Stomach smooth muscle (tissue), 2 donors: ENCODE data around the gene FEN1.

Experiments used
- H3K27ac ChIP-seq: one replicate; pipeline ENCODE4 v1.7.0; 2013; ENCODE audit warnings: mild to moderate bottlenecking, low read length, inconsistent platforms
- H3K27me3 ChIP-seq, 2 donors: one replicate each; pipeline ENCODE4 v1.7.0; 2013; ENCODE audit warnings: low read length in 2 of 2; ENCODE audit not compliant: insufficient read depth in 2 of 2, control insufficient read depth in 1 of 2
- H3K36me3 ChIP-seq, 2 donors: one replicate each; pipeline ENCODE4 v1.7.0; 2013; ENCODE audit warnings: low read length in 2 of 2; ENCODE audit not compliant: control insufficient read depth in 2 of 2, insufficient read depth in 2 of 2
- H3K4me1 ChIP-seq: one replicate; pipeline ENCODE4 v1.7.0; 2013; ENCODE audit warnings: low read length; ENCODE audit not compliant: control insufficient read depth, insufficient read depth
- H3K4me3 ChIP-seq, 2 donors: one replicate each; pipeline ENCODE4 v1.7.0; 2013; ENCODE audit warnings: low read length in 2 of 2
- H3K9ac ChIP-seq, 2 donors: one replicate each; pipeline ENCODE4 v1.7.0; 2013; ENCODE audit warnings: low read length in 2 of 2, mild to moderate bottlenecking in 1 of 2
- H3K9me3 ChIP-seq, 2 donors: one replicate each; pipeline ENCODE4 v1.7.0; 2013; ENCODE audit warnings: low read length in 2 of 2; ENCODE audit not compliant: control insufficient read depth in 2 of 2
- donor health status: healthy.
- donor health status: Pancreatic carcinoma.

Gene FEN1

GRCh38 chr11:61828379-61828628 lies 35.6 kb downstream of the FEN1 start:
- Histone ChIP-seq H3K27ac (peak overlapping the region; percentile 55), H3K27me3 (peaks cover 16 to 17% of the 10 kb centered on the region in 2 donors), H3K4me1 (peaks cover 35% of the 10 kb centered on the region)

GRCh38 chr11:61828629-61829407 lies 36.1 kb downstream of the FEN1 start:
- H3K9me3 ChIP-seq, result no peaks in the 10 kb centered on the region
- peak overlapping the region; percentile 58 to 78 for H3K4me3 ChIP-seq
- H3K36me3 ChIP-seq, result no peaks in the 10 kb centered on the region
- H3K4me1 ChIP-seq, result peaks cover 35% of the 10 kb centered on the region
- peak overlapping the region; percentile 55 for H3K27ac ChIP-seq
- peak overlapping the region; percentile 42 to 63 for H3K9ac ChIP-seq
- H3K27me3 ChIP-seq, result peaks cover 16 to 17% of the 10 kb centered on the region in 2 donors

More at GRCh38 chr11:61828379-61828628, 35.6 kb downstream of the FEN1 start:
- H3K4me3 ChIP-seq, result peak overlapping the region; percentile 58 to 78
- H3K9ac ChIP-seq, result peak overlapping the region; percentile 42 to 63
- H3K9me3 ChIP-seq, result no peaks in the 10 kb centered on the region
- no peaks in the 10 kb centered on the region for H3K36me3 ChIP-seq

- H3K4me3 ChIP-seq, result peak overlapping the region in 1 of 2 donors; percentile 78
- H3K9me3 ChIP-seq, result no peaks in the 10 kb centered on the region
- H3K36me3 ChIP-seq, result no peaks in the 10 kb centered on the region
- H3K27me3 ChIP-seq, result peaks cover 16 to 17% of the 10 kb centered on the region in 2 donors
- H3K9ac ChIP-seq, result peak overlapping the region in 1 of 2 donors; percentile 63
- peak overlapping the region; percentile 24 for H3K27ac ChIP-seq
- H3K4me1 ChIP-seq, result peaks cover 35% of the 10 kb centered on the region
Observed at GRCh38 chr11:61829806-61830205, 37.1 kb downstream of the FEN1 start.

GRCh38 chr11:61830237-61831105 lies 37.8 kb downstream of the FEN1 start:
- no peaks in the 10 kb centered on the region for H3K36me3 ChIP-seq
- H3K9me3 ChIP-seq, result no peaks in the 10 kb centered on the region
- H3K27me3 ChIP-seq, result peaks cover 16 to 17% of the 10 kb centered on the region in 2 donors
- peak overlapping the region; percentile 49 for H3K27ac ChIP-seq
- peak overlapping the region in 1 of 2 donors; percentile 78 for H3K4me3 ChIP-seq
- H3K4me1 ChIP-seq, result peaks cover 39% of the 10 kb centered on the region
- no peak overlapping the region for H3K9ac ChIP-seq

GRCh38 chr11:61832207-61832606 lies 39.5 kb downstream of the FEN1 start:
- H3K27me3 ChIP-seq, result peaks cover 12 to 17% of the 10 kb centered on the region in 2 donors
- no peak overlapping the region for H3K4me3 ChIP-seq
- H3K4me1 ChIP-seq, result peaks cover 34% of the 10 kb centered on the region
- no peak overlapping the region for H3K27ac ChIP-seq
- no peaks in the 10 kb centered on the region for H3K36me3 ChIP-seq
- H3K9ac ChIP-seq, result no peak overlapping the region
- no peaks in the 10 kb centered on the region for H3K9me3 ChIP-seq

- Histone ChIP-seq H3K36me3 (no peaks in the 10 kb centered on the region), H3K27ac (no peak overlapping the region), H3K4me1 (peaks cover 28% of the 10 kb centered on the region), H3K9me3 (no peaks in the 10 kb centered on the region), H3K27me3 (peaks cover 12 to 16% of the 10 kb centered on the region in 2 donors), H3K9ac (no peak overlapping the region), H3K4me3 (no peak overlapping the region)
Observed at GRCh38 chr11:61832754-61833153, 40.0 kb downstream of the FEN1 start.

GRCh38 chr11:61833471-61833870 lies 40.8 kb downstream of the FEN1 start:
- no peaks in the 10 kb centered on the region for H3K36me3 ChIP-seq
- H3K9me3 ChIP-seq, result no peaks in the 10 kb centered on the region

GRCh38 chr11:61833926-61834277 lies 41.2 kb downstream of the FEN1 start:
- H3K9ac ChIP-seq, result no peak overlapping the region

More at GRCh38 chr11:61833471-61833870, 40.8 kb downstream of the FEN1 start:
- H3K27ac ChIP-seq, result no peak overlapping the region
- peaks cover 24% of the 10 kb centered on the region for H3K4me1 ChIP-seq
- no peak overlapping the region for H3K4me3 ChIP-seq
- H3K27me3 ChIP-seq, result peaks cover 8% of the 10 kb centered on the region in 2 donors
- no peak overlapping the region for H3K9ac ChIP-seq

GRCh38 chr11:61834278-61835048 lies 41.8 kb downstream of the FEN1 start:
- H3K27ac ChIP-seq, result peak overlapping the region; percentile 6
- no peak overlapping the region for H3K4me3 ChIP-seq
- peaks cover 14% of the 10 kb centered on the region for H3K4me1 ChIP-seq
- peaks cover 3 to 5% of the 10 kb centered on the region in 2 donors for H3K27me3 ChIP-seq
- H3K9ac ChIP-seq, result no peak overlapping the region
- no peaks in the 10 kb centered on the region for H3K9me3 ChIP-seq
- no peaks in the 10 kb centered on the region for H3K36me3 ChIP-seq

More at GRCh38 chr11:61833926-61834277, 41.2 kb downstream of the FEN1 start:
- Histone ChIP-seq H3K27me3 (peaks cover 6 to 7% of the 10 kb centered on the region in 2 donors), H3K9me3 (no peaks in the 10 kb centered on the region), H3K4me1 (peaks cover 20% of the 10 kb centered on the region), H3K4me3 (no peak overlapping the region), H3K36me3 (no peaks in the 10 kb centered on the region), H3K27ac (no peak overlapping the region)

GRCh38 chr11:61836193-61836592 lies 43.5 kb downstream of the FEN1 start:
- H3K27me3 ChIP-seq, result peaks cover 0 to 2% of the 10 kb centered on the region in 2 donors
- no peak overlapping the region for H3K27ac ChIP-seq
- H3K4me1 ChIP-seq, result peaks cover 9% of the 10 kb centered on the region

More at GRCh38 chr11:61836193-61836592, 43.5 kb downstream of the FEN1 start:
- Histone ChIP-seq H3K36me3 (peaks cover 0 to 5% of the 10 kb centered on the region in 2 donors), H3K9me3 (no peaks in the 10 kb centered on the region), H3K9ac (no peak overlapping the region), H3K4me3 (no peak overlapping the region)
